H9 (cell line): Measurements from ENCODE around the gene PCSK6. TPM values are rescaled to one million over a fixed set of nuclear protein-coding genes. Genes with fewer than 3 reads are reported as not detected.

Source experiments
- DNase-seq: peaks from one replicate; pipeline ENCODE4 v3.0.0-alpha.2; 2017
- H2AFZ ChIP-seq: one replicate; pipeline ENCODE4 v1.6.1; 2013; ENCODE audit warnings: mild to moderate bottlenecking, low read length, control low read depth, moderate library complexity
- H2AK5ac ChIP-seq: 2 replicates; pipeline ENCODE4 v1.6.1; 2013; ENCODE audit warnings: low read length, control low read depth, mixed read lengths; ENCODE audit not compliant: insufficient read length
- H2BK120ac ChIP-seq: one replicate; pipeline ENCODE4 v1.6.1; 2013; ENCODE audit warnings: low read depth, mild to moderate bottlenecking, low read length, control low read depth, inconsistent platforms; ENCODE audit not compliant: poor library complexity, severe bottlenecking
- H2BK12ac ChIP-seq: 2 replicates; pipeline ENCODE4 v1.6.1; 2013; ENCODE audit warnings: low read length, control low read depth, mixed read lengths, low read depth; ENCODE audit not compliant: insufficient read length
- H2BK15ac ChIP-seq: 2 replicates; pipeline ENCODE4 v1.6.1; 2013; ENCODE audit warnings: low read depth, low read length, control low read depth
- H2BK20ac ChIP-seq: one replicate; pipeline ENCODE4 v1.6.1; 2013; ENCODE audit warnings: low read depth, mild to moderate bottlenecking, low read length, control low read depth, inconsistent platforms; ENCODE audit not compliant: poor library complexity, severe bottlenecking
- H2BK5ac ChIP-seq: 2 replicates; pipeline ENCODE4 v1.6.1; 2013; ENCODE audit warnings: low read length, control low read depth, mixed read lengths; ENCODE audit not compliant: insufficient read length
- H3K14ac ChIP-seq: 2 replicates; pipeline ENCODE4 v1.6.1; 2013; ENCODE audit warnings: low read length, control low read depth; ENCODE audit not compliant: insufficient read depth
- H3K18ac ChIP-seq: 2 replicates; pipeline ENCODE4 v1.6.1; 2013; ENCODE audit warnings: low read depth, mild to moderate bottlenecking, mixed read lengths, low read length, control low read depth; ENCODE audit not compliant: insufficient read length
- H3K23ac ChIP-seq: 2 replicates; pipeline ENCODE4 v1.6.1; 2013; ENCODE audit warnings: low read length, control low read depth, mixed read lengths, low read depth; ENCODE audit not compliant: insufficient read length
- H3K23me2 ChIP-seq: 2 replicates; pipeline ENCODE4 v1.6.1; 2013; ENCODE audit warnings: low read depth, mild to moderate bottlenecking, mixed read lengths, low read length, control low read depth; ENCODE audit not compliant: insufficient read length, poor library complexity, severe bottlenecking
- H3K27ac ChIP-seq: 2 replicates; pipeline ENCODE4 v1.5.1; 2013; ENCODE audit warnings: low read length, control low read depth, mixed read lengths, low read depth; ENCODE audit not compliant: insufficient read length
- H3K27me3 ChIP-seq: 2 replicates; pipeline ENCODE4 v1.6.1; 2013; ENCODE audit warnings: low read length, control low read depth, inconsistent platforms; ENCODE audit not compliant: insufficient read depth
- H3K4ac ChIP-seq: 2 replicates; pipeline ENCODE4 v1.6.1; 2013; ENCODE audit warnings: low read depth, mild to moderate bottlenecking, control low read depth, inconsistent platforms, low read length, moderate library complexity
- H3K4me1 ChIP-seq: 2 replicates; pipeline ENCODE4 v1.6.1; 2013; ENCODE audit warnings: low read length, control low read depth, inconsistent platforms; ENCODE audit not compliant: insufficient read depth
- H3K4me2 ChIP-seq: 2 replicates; pipeline ENCODE4 v1.6.1; 2013; ENCODE audit warnings: low read length, control low read depth, mixed read lengths; ENCODE audit not compliant: insufficient read length, insufficient read depth
- H3K56ac ChIP-seq: 2 replicates; pipeline ENCODE4 v1.6.1; 2013; ENCODE audit warnings: low read depth, mild to moderate bottlenecking, mixed read lengths, low read length, control low read depth; ENCODE audit not compliant: insufficient read length
- H3K79me1 ChIP-seq: 2 replicates; pipeline ENCODE4 v1.6.1; 2013; ENCODE audit warnings: low read depth, mild to moderate bottlenecking, moderate library complexity, low read length, control low read depth, inconsistent platforms; ENCODE audit not compliant: insufficient read depth, poor library complexity, severe bottlenecking
- H3K79me2 ChIP-seq: 2 replicates; pipeline ENCODE4 v1.6.1; 2013; ENCODE audit warnings: low read length, control low read depth, inconsistent platforms; ENCODE audit not compliant: insufficient read depth
- H3K9ac ChIP-seq: 2 replicates; pipeline ENCODE4 v1.6.1; 2013; ENCODE audit warnings: low read length, control low read depth, mixed read lengths; ENCODE audit not compliant: insufficient read length; ENCODE audit errors: extremely low read depth
- H3K9me3 ChIP-seq: one replicate; pipeline ENCODE4 v1.6.1; 2013; ENCODE audit warnings: low read depth, low read length, inconsistent platforms; ENCODE audit not compliant: control insufficient read depth
- H3T11ph ChIP-seq: one replicate; pipeline ENCODE4 v1.6.1; 2013; ENCODE audit warnings: mild to moderate bottlenecking, low read length, control low read depth, inconsistent platforms
- H4K20me1 ChIP-seq: one replicate; pipeline ENCODE4 v1.6.1; 2013; ENCODE audit not compliant: control insufficient read depth, insufficient read length, insufficient read depth
- H4K5ac ChIP-seq: 2 replicates; pipeline ENCODE4 v1.6.1; 2013; ENCODE audit warnings: low read depth, mild to moderate bottlenecking, mixed read lengths, low read length, control low read depth; ENCODE audit not compliant: insufficient read length
- H4K8ac ChIP-seq: replicated peaks from 2 replicates; pipeline ENCODE4 v1.6.1; 2013; ENCODE audit warnings: low read length, control low read depth, mixed read lengths, low read depth; ENCODE audit not compliant: insufficient read length
- H4K91ac ChIP-seq: 2 replicates; pipeline ENCODE4 v1.6.1; 2013; ENCODE audit warnings: low read depth, mild to moderate bottlenecking, moderate library complexity, mixed read lengths, low read length, control low read depth; ENCODE audit not compliant: insufficient read length
- H3K27ac Mint-ChIP-seq, 3 experiments: 2 replicates in 2 of 3; 3 replicates in 1 of 3; pipeline ENCODE4 v1.8.0; 2020 to 2021; ENCODE audit warnings: mixed read lengths in 3 of 3, mild to moderate bottlenecking in 1 of 3, moderate library complexity in 1 of 3
- H3K27me3 Mint-ChIP-seq: 2 replicates; pipeline ENCODE4 v1.8.0; 2021; ENCODE audit warnings: low read depth, mild to moderate bottlenecking, moderate library complexity, mixed read lengths
- H3K36me3 Mint-ChIP-seq, 3 experiments: 2 replicates in 2 of 3; 3 replicates in 1 of 3; pipeline ENCODE4 v1.8.0; 2020 to 2021; ENCODE audit warnings: low read depth in 3 of 3, mixed read lengths in 3 of 3; ENCODE audit not compliant: insufficient read depth in 1 of 3
- H3K4me1 Mint-ChIP-seq, 2 experiments: 2 replicates each; pipeline ENCODE4 v1.8.0; 2020; ENCODE audit warnings: mixed read lengths in 2 of 2
- H3K4me3 Mint-ChIP-seq, 2 experiments: 2 replicates in 1 of 2; 3 replicates in 1 of 2; pipeline ENCODE4 v1.8.0; 2020 to 2021; ENCODE audit warnings: mild to moderate bottlenecking in 2 of 2, mixed read lengths in 2 of 2, moderate library complexity in 1 of 2
- H3K9me3 Mint-ChIP-seq, 2 experiments: 2 replicates in 1 of 2; 3 replicates in 1 of 2; pipeline ENCODE4 v1.8.0; 2020; ENCODE audit warnings: mild to moderate bottlenecking in 2 of 2, mixed read lengths in 2 of 2, moderate library complexity in 1 of 2
- CTCF ChIP-seq: fragments of 200-600 bp; sonication (generic); conservative IDR thresholded peaks from 3 replicates; pipeline ENCODE4 v1.8.0; 2021; ENCODE audit warnings: antibody characterized with exemption, mild to moderate bottlenecking
- WGBS: extraction: QIAGEN DNeasy Blood & Tissue Kit; methylation state at CpG from one replicate; pipeline ENCODE4 v1.1.7; 2013; ENCODE audit warnings: missing lambda C conversion rate, low lambda C conversion rate, mixed read lengths; ENCODE audit not compliant: insufficient read length; ENCODE audit errors: extremely low coverage; 5-methylcytosine and 5-hydroxymethylcytosine counted together
- total RNA-seq: library from RNA; stranded (reverse); gene quantifications from 2 replicates; pipeline ENCODE4 v1.2.1, GENCODE V29; 2021

The PCSK6 gene
- total RNA-seq, 1 experiment from 2014 or later = 4.0 TPM

GRCh38 chr15:101322854-101323477 is 166.5 kb downstream of the PCSK6 start:
- Histone ChIP-seq H2BK5ac (no peak overlapping the region), H4K91ac (no peak overlapping the region), H3K27me3 (no peaks in the 10 kb centered on the region), H3K9ac (no peak overlapping the region), H3K79me2 (no peaks in the 10 kb centered on the region), H3K14ac (no peak overlapping the region), H4K5ac (no peak overlapping the region), H3K18ac (no peak overlapping the region), H3K79me1 (no peaks in the 10 kb centered on the region), H4K20me1 (no peaks in the 10 kb centered on the region), H3K4ac (no peak overlapping the region), H3T11ph (no peak overlapping the region), H3K4me2 (no peak overlapping the region), H2BK120ac (no peak overlapping the region), H2AFZ (no peak overlapping the region), H2BK12ac (no peak overlapping the region), H2AK5ac (no peak overlapping the region), H2BK15ac (no peak overlapping the region), H3K4me1 (no peaks in the 10 kb centered on the region), H4K8ac (no peak overlapping the region), H3K9me3 (no peaks in the 10 kb centered on the region), H2BK20ac (no peak overlapping the region), H3K56ac (no peak overlapping the region), H3K23me2 (no peaks in the 10 kb centered on the region), H3K27ac (no peak overlapping the region), H3K23ac (no peak overlapping the region)
- no peak for TF ChIP-seq CTCF
- peaks cover 48% of the 10 kb centered on the region for H3K27me3 Mint-ChIP-seq
- no peaks in the 10 kb centered on the region; a peak in 1 of 7 replicates for H3K36me3 Mint-ChIP-seq
- WGBS = no CpG with 5 or more reads among the region's 17 CpGs
- no peak overlapping the region for H3K27ac Mint-ChIP-seq
- DNase-seq = no peak
- no peak overlapping the region for H3K4me3 Mint-ChIP-seq
- H3K4me1 Mint-ChIP-seq = peaks cover 4 to 8% of the 10 kb centered on the region in 2 experiments
- H3K9me3 Mint-ChIP-seq = no peaks in the 10 kb centered on the region
